ENCODE measurements around the gene FAM50A.

The FAM50A gene

DNA sequence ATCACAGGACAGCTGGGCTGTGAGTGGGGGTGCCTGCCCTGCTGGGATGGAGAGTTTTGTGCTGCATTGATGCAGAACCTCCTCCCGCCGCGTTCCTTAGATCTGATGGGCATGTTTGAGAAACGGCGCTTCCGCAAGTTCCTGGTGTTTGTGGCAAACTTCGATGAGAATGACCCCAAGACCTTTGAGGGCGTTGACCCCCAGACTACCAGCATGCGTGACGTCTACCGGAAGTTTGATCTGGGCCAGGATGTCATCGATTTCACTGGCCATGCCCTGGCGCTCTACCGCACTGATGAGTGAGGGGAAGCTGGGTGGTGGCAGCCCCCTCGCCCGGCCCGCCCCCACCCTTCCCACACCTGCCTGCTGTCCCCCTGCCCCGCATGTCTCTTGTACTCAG lies 4.1 kb upstream of the FAM50A start:
- DNase-seq (ENCODE audit: low spot score) = no peak

DNA sequence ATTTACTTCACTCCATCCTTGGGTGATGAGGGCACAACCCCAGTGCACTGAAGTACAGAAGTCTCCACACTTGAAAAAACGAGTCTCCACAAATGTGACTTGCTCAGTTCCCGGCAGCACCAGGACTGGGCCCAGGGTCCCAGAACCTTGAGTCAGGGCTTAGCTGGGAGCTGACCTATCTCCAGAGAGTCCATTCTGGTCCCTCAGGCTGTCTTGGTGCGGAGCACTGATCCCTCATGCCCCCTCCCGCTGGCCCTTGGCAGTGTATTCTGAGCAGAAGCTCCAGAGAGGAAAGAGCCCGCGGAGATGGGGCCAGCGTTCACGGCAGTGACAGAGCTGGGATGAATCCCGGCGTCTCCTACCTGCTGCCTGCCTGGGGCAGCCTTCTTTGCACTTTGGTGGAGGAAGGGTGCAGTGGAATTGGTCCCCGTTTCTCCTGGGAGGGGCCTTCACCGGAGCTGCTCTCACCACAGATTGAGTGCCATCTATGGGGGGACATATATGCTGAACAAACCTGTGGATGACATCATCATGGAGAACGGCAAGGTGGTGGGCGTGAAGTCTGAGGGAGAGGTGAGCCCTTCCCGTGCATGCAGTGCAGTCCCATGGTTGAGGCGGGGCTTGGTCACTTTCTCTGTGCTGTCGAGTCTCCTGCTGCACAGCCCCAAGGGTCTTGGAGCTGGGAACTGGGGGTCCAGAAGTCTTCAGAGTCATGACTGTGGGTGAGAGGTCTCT lies 3.2 kb upstream of the FAM50A start:
- DNase-seq (ENCODE audit: low spot score) = no peak

GRCh38 chrX:154441564-154441963 lies 2.4 kb upstream of the FAM50A start:
- DNase-seq (ENCODE audit: low spot score) = no peak

DNA sequence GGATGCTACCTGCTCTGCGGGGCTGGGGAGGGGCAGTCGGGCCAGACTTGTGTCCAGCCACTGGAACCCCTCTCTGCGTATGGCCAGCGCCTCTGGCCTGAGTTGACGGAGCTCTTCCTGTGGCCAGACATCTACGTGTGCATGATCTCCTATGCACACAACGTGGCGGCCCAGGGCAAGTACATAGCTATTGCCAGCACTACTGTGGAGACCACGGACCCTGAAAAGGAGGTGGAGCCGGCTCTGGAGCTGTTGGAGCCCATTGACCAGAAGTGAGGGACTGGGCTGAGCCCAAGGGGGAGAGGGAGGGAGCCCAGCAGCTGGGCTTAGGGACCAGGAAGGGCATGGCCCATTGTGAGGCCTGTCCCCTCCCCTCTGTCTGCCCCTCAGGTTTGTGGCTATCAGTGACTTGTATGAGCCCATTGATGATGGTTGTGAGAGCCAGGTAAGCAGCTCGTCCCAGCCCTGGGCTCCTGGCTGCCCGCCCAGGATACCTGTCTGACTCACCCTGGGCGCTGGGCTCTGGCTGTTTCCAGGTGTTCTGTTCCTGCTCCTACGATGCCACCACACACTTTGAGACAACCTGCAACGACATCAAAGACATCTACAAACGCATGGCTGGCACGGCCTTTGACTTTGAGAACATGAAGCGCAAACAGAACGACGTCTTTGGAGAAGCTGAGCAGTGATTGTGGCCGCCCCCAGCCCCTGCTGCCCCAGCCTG lies 1.8 kb upstream of the FAM50A start:
- no peak for DNase-seq (ENCODE audit: low spot score)

GRCh38 chrX:154443479-154443910 lies 446 bp upstream of the FAM50A start:
- DNase-seq (ENCODE audit: low spot score) = no peak

DNA sequence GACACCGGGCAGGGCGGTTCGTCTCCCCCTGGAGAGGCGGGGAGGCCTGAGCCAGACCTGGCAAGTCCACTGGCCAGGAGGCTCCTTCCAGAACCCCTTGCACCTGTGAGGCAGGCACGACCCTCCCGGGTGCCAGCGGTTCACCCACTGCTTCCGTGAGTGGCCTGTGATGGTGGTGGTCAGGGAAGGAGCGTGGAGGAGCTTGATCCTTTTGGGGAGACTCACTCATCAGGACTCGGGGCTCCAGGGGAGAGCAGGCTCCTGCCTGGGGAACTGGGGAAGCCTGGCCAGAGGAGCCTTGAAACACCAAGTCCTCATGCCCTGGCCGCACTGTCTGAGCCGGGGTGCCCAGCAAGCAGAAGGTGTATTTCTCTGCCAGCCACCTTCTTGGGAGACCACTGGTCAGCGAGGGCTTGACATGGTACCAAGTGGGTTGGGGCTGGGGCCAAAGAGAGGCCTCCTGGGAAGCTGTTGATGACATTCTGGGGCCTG lies 860 bp downstream of the FAM50A start:
- DNase-seq (ENCODE audit: low spot score) = no peak

- DNase-seq (ENCODE audit: low spot score) = no peak
Measured at GRCh38 chrX:154445776-154446175, 1.8 kb downstream of the FAM50A start.

- no peak for DNase-seq (ENCODE audit: low spot score)
Measured at GRCh38 chrX:154446430-154446829, 2.5 kb downstream of the FAM50A start.

GRCh38 chrX:154448484-154448883 lies 4.5 kb downstream of the FAM50A start:
- DNase-seq (ENCODE audit: low spot score) = no peak

GRCh38 chrX:154449618-154450017 lies 5.7 kb downstream of the FAM50A start:
- no peak for DNase-seq (ENCODE audit: low spot score)

DNA sequence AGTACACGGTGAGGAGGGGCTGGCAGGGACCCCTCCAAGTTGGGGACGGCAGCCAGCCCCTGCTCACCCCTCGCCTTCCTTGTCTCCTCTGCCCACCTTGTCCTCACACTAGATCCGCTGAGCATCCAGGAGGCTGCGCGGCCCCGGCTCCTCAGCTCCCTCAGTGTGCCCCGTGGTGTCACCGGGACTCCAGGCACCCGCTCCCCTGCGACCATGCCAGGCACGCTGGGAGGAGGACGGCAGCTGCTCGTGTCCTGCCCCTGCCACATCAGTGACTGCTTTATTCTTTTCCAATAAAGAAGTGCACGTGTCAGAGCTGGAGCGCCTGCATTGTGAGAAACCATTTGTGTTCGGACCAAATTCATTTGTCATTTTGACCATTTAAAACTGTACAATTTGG lies 6.4 kb downstream of the FAM50A start:
- no peak for DNase-seq (ENCODE audit: low spot score)

GRCh38 chrX:154452823-154453222 lies 8.9 kb downstream of the FAM50A start:
- no peak for DNase-seq (ENCODE audit: low spot score)

DNA sequence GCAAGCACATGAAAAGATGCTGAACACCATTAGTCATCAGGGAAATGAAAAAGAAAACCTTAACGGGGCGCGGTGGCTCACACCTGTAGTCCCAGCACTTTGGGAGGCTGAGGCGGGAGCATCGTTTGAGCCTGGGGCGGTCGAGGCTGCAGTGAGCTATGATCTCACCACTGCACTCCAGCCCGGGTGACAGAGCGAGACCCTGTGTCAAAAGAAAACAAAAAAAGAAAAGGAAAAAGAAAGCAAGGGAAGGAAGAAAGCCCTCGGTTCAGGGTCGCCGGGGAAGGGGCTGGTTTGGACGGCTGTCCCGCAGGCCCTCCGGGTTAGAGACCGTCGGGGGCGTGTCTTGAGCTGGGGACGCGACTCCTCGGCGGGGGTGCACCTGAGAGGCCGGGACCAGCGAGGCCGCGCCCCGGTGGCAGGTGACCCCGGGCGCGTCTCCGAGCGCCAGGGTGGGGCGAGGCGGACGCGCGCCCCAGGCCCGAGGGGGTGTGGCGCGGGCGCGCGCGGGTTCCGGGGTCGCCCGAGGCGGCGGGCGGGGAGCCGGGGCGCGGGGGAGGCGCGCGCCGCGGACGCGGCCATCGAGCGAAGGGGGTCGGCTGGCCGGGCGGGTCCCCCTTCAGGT lies 13.7 kb downstream of the FAM50A start:
- DNase-seq (ENCODE audit: low spot score) = peak; percentile 56

DNA sequence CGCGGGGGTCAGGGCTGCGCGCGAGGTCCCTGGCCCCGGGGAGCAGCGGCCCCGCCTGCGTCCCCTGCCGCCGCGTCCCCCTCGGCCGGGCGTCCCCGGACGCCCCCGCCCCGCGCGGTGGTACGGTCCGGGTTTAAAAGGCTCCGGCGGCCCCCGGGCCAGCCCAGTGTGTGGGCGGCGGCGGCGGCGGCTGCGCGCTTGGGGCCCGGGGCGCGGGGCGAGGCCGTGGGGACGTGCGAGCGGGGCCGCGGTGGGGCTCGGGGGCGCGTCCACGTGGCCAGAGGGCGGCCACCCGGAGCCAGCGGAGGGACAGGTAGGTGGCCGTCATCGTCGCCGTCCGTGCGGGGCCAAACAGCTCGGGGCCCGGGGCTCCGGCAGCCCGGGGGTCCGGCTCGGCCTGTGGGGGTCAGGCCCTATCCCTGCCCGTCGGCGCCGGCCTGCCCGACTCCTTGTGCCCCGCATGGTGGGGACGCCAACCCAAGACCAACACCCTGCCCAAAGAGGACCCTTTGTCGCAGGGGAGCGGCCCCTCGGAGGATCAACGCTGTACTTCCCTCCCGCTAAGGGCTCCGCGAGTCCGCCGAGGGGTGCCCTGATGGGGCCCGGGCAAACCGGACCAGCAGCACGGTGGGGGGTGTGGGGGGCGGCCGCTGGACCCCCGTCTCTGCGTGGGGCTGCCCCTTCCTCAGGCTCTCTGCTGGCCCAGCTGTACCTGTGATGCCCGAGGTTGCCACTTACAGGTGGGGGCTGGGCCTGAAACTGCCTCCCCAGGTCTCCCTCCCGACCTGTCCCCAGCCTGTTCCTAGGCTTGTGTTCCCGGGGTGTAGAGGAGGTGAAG lies 14.4 kb downstream of the FAM50A start, which contains the start of gene PLXNA3:
Gene PLXNA3 (plus strand): TSS at position 166 of the 838 bp plus-strand sequence. CDS start 1,903 bp downstream, outside the sequence.
- DNase-seq (ENCODE audit: low spot score) = peak; percentile 47

DNA sequence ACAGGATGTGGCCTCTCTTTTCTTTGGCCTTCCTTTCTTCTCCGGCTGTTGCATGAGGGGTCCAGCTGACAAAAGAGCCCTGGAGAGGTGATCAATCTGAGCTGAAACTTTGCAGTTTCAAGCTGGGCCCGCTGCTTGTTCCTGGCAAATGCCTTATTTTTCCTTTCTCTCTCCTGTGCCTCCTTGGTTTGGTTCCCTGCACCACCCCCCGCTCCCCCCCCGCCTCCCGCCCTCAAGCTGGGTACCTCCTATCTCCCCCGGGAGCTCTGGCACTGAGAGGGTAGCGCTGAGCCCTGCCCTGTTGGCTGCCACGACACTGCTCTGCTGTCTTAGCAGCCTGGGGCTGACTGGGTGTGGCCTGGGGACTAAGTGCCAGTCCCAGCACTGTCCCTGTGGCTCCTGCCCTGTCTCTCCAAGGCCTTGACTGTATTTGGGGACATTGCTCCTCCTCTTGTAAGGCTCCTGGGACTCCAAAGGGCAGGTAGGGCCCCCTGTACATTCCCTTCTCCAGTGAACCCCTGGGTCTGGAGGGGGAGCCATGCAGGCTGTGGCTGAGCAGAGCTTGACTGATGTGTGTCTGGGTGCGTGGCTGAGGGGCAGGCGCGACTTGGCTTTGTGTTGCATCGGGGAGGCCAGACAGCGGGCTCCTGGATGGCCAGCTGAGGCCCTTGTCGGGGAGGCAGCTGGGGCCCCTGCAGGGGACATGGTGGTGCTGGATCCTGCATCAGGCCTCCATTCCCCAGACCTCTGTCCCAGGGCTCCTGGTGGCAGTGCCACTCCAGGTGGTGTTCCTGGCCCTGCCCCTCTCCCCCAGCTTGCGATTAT lies 15.2 kb downstream of the FAM50A start:
- DNase-seq (ENCODE audit: low spot score) = peak; percentile 42

GRCh38 chrX:154459832-154460231 lies 15.9 kb downstream of the FAM50A start:
- no peak for DNase-seq (ENCODE audit: low spot score)

- no peak for DNase-seq (ENCODE audit: low spot score)
Measured at GRCh38 chrX:154460326-154460725, 16.4 kb downstream of the FAM50A start.

- DNase-seq (ENCODE audit: low spot score) = no peak
Measured at GRCh38 chrX:154462396-154462795, 18.5 kb downstream of the FAM50A start.

DNA sequence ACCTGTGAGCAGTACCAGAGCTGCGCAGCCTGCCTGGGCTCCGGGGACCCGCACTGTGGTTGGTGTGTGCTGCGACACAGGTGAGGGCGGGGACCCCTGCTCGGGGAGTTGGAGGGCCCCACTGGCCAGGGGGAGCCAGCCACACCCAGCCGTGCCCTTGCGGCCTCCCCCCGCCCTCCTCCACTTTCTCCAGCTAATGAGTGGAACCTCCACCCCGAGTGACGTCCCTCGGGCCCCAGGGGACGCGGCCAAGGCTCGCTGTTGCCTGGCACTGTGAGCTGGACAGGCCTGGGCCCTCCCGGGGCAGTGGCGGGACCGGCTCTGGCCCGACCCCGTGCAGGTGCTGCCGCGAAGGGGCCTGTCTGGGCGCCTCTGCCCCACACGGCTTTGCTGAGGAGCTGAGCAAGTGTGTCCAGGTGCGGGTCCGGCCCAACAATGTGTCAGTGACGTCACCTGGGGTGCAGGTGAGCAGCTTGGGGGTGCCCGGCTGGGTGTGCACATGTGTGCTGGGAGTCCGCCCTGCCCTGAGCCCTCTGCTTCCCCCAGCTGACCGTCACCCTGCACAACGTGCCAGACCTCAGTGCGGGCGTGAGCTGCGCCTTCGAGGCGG lies 19.8 kb downstream of the FAM50A start:
- no peak for DNase-seq (ENCODE audit: low spot score)

DNA sequence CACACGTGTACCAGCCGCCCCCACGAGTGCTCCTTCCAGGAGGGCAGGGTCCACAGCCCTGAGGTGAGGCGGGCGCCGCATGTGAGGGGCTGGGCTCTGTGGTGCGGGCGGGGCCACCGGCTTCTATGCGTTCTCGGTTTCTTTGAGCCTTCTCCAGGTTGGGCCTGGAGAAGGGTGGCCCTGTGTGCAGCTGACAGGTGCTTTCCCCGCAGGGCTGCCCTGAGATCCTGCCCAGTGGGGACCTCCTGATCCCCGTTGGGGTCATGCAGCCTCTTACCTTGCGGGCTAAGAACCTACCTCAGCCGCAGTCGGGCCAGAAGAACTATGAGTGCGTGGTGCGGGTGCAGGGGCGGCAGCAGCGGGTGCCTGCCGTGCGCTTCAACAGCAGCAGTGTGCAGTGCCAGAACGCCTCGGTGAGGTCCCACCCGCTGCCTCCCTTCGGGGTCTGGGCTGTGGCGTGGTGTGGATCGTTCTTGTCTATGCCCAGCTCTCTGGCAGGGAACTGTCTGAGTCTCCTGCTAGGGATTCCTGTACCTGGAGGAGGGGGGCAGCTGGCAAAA lies 20.9 kb downstream of the FAM50A start:
- DNase-seq (ENCODE audit: low spot score) = no peak

All from LoVo (cell line).